Fibroblast of lung (primary cell): ENCODE results near the gene ABCB8. TPM values are rescaled to one million over a fixed set of nuclear protein-coding genes. Genes with fewer than 3 reads are reported as not detected.

Experiments
- DNase-seq, 2 donors: peaks; one replicate each; pipeline versions ENCODE4 v3.0.0 to v3.0.0-alpha.2; 2010; ENCODE audit warnings: low read depth in 2 of 2
- H2AFZ ChIP-seq: 2 replicates; pipeline ENCODE4 v1.5.1; 2012; ENCODE audit warnings: low read length, control low read depth, inconsistent platforms
- H3K27ac ChIP-seq: 2 replicates; pipeline ENCODE4 v1.5.1; 2011; ENCODE audit warnings: low read length, control low read depth; ENCODE audit not compliant: insufficient read depth
- H3K27me3 ChIP-seq: 2 replicates; pipeline ENCODE4 v1.5.1; 2011; ENCODE audit warnings: mild to moderate bottlenecking, low read length; ENCODE audit not compliant: control insufficient read depth, insufficient read depth
- H3K36me3 ChIP-seq: 2 replicates; pipeline ENCODE4 v1.5.1; 2011; ENCODE audit warnings: low read length; ENCODE audit not compliant: control insufficient read depth, insufficient read depth
- H3K4me1 ChIP-seq: 2 replicates; pipeline ENCODE4 v1.5.1; 2011; ENCODE audit warnings: low read length; ENCODE audit not compliant: control insufficient read depth, insufficient read depth; ENCODE audit errors: extremely low read depth
- H3K4me2 ChIP-seq: 2 replicates; pipeline ENCODE4 v1.5.1; 2011; ENCODE audit warnings: low read length, control low read depth; ENCODE audit not compliant: insufficient read depth; ENCODE audit errors: extremely low read depth
- H3K4me3 ChIP-seq, 4 experiments: fragments of 200-600 bp in 1 of 4; sonication (generic) in 1 of 4; replicated peaks in 1 of 4; 2 replicates each; pipeline ENCODE4 v1.5.1; 2011 to 2016; ENCODE audit warnings: low read length in 4 of 4, low read depth in 3 of 4, mild to moderate bottlenecking in 3 of 4, control low read depth in 2 of 4, inconsistent platforms in 1 of 4, mixed read lengths in 1 of 4; ENCODE audit not compliant: insufficient read depth in 1 of 4; ENCODE audit errors: control extremely low read depth in 1 of 4
- H3K79me2 ChIP-seq: 2 replicates; pipeline ENCODE4 v1.5.1; 2012; ENCODE audit warnings: mild to moderate bottlenecking, low read length, inconsistent platforms; ENCODE audit not compliant: control insufficient read depth, insufficient read depth
- H3K9ac ChIP-seq: 2 replicates; pipeline ENCODE4 v1.5.1; 2011; ENCODE audit warnings: mild to moderate bottlenecking, low read length, control low read depth; ENCODE audit not compliant: insufficient read depth
- H3K9me3 ChIP-seq: 2 replicates; pipeline ENCODE4 v1.5.1; 2012; ENCODE audit warnings: low read depth, low read length; ENCODE audit not compliant: control insufficient read depth, insufficient read depth
- H4K20me1 ChIP-seq: 2 replicates; pipeline ENCODE4 v1.5.1; 2011; ENCODE audit warnings: low read length; ENCODE audit not compliant: control insufficient read depth, insufficient read depth; ENCODE audit errors: extremely low read depth
- CTCF ChIP-seq, 2 donors: IDR thresholded peaks in 1 of 2; conservative IDR thresholded peaks in 1 of 2; 1 replicate in 1 of 2; 2 replicates in 1 of 2; pipeline ENCODE4 v1.5.1; 2011 to 2012; ENCODE audit warnings: low read length in 2 of 2, control low read depth in 1 of 2, inconsistent platforms in 1 of 2, low read depth in 1 of 2, mild to moderate bottlenecking in 1 of 2
- EZH2 ChIP-seq: IDR thresholded peaks from 2 replicates; pipeline ENCODE4 v1.5.1; 2012; ENCODE audit warnings: low read length, control low read depth, mild to moderate bottlenecking; ENCODE audit errors: missing control alignments
- polyA plus RNA-seq, 2 donors: library from polyadenylated mRNA; depleted of rRNA in 1 of 2; stranded (reverse) in 1 of 2; unstranded in 1 of 2; fragments of >200 nt; gene quantifications; 2 replicates each; pipeline ENCODE4 v1.2.1, GENCODE V29; 2011 to 2012; ENCODE audit warnings: missing spikeins in 1 of 2
- total RNA-seq: library from RNA; depleted of rRNA; stranded (reverse); fragments of >200 nt; gene quantifications from 2 replicates; pipeline ENCODE4 v1.2.1, GENCODE V29; 2014

Gene ABCB8
- total and polyA plus RNA-seq, 2 donors (not counting 1 experiment from before 2014, with no cell fraction given): 12.1 to 20.0 TPM

- Histone ChIP-seq H3K4me1 (peaks cover 23% of the 10 kb centered on the region), H3K4me3 (peak overlapping the region; percentile 67 to 96 (median 81)), H3K79me2 (peaks cover 58% of the 10 kb centered on the region), H3K9ac (peak overlapping the region; percentile 83), H3K27me3 (no peaks in the 10 kb centered on the region), H4K20me1 (no peaks in the 10 kb centered on the region), H3K27ac (peak overlapping the region; percentile 88), H3K9me3 (no peaks in the 10 kb centered on the region), H3K36me3 (no peaks in the 10 kb centered on the region), H2AFZ (no peak overlapping the region), H3K4me2 (peak overlapping the region; percentile 96)
- peak; percentile 60 to 62 for DNase-seq
- TF ChIP-seq EZH2 (no peak), CTCF (conservative IDR thresholded peaks at IDR 0.05 in 1 of 2, IDR thresholded peaks at IDR 0.05 in 1 of 2; ENCODE audit: low read depth in 1 of 2, low read length in 2 of 2) (peak in 1 of 2 donors; percentile 2)
Observed at GRCh38 chr7:151087245-151088018, 59.2 kb downstream of the ABCB8 start.

DNA sequence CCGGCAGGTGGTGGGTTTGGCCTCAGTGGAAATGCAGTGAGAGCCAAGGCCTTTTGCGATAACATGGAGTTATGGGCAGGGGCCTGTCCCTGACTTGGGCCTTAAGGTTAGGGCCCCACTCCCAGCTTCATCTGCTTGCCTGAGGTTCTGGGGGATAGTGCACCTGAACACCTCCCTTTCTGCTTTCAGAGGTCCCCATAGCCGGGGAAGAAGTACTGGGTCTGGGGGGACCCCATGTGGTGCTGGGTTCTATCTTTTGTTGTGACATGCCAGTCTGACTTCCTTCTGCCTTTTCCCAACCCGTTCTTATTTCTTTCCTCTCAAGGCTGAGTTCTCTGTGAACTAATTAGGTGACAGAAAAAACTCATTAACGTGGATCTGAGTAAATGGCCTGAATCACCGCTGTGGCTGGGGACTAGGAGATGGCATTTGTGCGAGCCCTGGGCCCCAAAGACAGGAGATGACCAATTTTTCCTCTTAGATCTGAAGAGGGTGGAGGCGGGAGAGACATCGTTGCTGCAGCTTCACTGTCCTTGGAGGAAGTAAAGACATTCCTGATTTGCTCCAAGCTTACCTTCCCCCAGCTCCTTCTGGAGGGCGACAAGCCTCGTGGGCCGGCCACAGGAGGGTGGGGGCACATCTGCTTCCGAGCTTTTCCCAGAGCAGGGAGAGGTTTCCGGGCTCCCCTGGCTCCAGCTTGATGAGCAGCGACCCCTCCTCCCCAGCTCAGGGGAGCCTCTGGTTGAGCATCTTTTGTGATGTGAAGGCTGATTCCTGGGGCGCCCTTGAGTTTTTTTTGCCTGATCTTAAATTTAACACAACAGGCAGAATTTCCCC, 60.0 kb downstream of the ABCB8 start:
- TF ChIP-seq EZH2 (no peak), CTCF (conservative IDR thresholded peaks at IDR 0.05 in 1 of 2, IDR thresholded peaks at IDR 0.05 in 1 of 2; ENCODE audit: low read depth in 1 of 2, low read length in 2 of 2) (no peak)
- no peaks in the 10 kb centered on the region for H4K20me1 ChIP-seq
- peak overlapping the region; percentile 88 for H3K27ac ChIP-seq
- no peaks in the 10 kb centered on the region for H3K9me3 ChIP-seq
- no peaks in the 10 kb centered on the region for H3K27me3 ChIP-seq
- H3K4me2 ChIP-seq: peak overlapping the region; percentile 96
- peak overlapping the region; percentile 61 to 96 (median 81) for H3K4me3 ChIP-seq
- peaks cover 63% of the 10 kb centered on the region for H3K79me2 ChIP-seq
- peak overlapping the region; percentile 83 for H3K9ac ChIP-seq
- DNase-seq: peak; percentile 17 to 42
- peaks cover 21% of the 10 kb centered on the region for H3K4me1 ChIP-seq
- no peak overlapping the region for H2AFZ ChIP-seq
- H3K36me3 ChIP-seq: no peaks in the 10 kb centered on the region
